ENCODE results near the gene NAV2.
"Not testable (repeated sequence)": the region's sequence is repeated elsewhere in the genome, so short reads cannot be mapped to it uniquely, and the experiment has no call there.

Gene NAV2

GRCh38 chr11:19889531-19889930 lies 176.9 kb downstream of the NAV2 start:
- DNase-seq (ENCODE audit: low read depth, low spot score) = no peak

DNA sequence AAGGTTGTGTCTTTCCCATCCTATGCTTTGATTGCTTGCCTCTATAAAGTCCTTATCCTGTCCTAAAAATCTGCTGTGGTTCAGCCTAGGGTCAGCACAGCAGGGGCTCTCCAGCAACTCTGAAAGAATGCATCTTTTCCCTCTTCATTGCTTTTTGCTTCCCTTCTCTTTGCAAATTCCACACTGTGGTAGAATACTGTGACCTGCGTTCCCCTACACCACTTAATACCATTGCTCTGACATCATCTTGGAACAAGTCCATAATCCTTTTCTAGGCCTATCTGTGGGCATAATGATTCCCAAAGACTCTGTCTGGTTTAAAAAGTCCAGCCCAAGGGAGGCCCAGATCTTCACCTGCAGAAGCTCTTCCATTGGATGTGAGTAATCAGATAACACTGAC lies 177.7 kb downstream of the NAV2 start:
- no peak for DNase-seq (ENCODE audit: low read depth, low spot score)

DNA sequence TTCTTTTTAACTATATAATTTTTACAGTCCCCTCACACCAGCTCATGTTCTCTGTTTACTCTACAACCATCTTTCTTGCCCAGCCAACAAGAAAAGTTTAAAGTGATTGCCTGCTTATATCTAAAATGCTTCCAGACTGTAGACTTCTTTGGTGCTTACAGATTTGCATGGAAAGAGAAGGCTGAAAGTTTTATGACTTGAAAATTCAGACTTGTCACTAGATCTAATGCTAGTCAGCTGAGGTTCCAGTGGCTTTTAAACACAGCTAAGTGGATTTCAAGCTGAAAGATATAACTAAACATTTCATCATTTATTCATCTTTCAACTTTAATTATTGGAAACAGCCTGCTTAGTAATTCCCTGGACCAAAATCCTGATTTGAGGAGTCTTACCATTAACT lies 178.4 kb downstream of the NAV2 start:
- DNase-seq (ENCODE audit: low read depth, low spot score) = no peak

GRCh38 chr11:19892387-19892786 lies 179.8 kb downstream of the NAV2 start:
- DNase-seq (ENCODE audit: low read depth, low spot score) = no peak

- DNase-seq (ENCODE audit: low read depth, low spot score) = no peak
Measured at GRCh38 chr11:19892876-19893275, 180.2 kb downstream of the NAV2 start.

DNA sequence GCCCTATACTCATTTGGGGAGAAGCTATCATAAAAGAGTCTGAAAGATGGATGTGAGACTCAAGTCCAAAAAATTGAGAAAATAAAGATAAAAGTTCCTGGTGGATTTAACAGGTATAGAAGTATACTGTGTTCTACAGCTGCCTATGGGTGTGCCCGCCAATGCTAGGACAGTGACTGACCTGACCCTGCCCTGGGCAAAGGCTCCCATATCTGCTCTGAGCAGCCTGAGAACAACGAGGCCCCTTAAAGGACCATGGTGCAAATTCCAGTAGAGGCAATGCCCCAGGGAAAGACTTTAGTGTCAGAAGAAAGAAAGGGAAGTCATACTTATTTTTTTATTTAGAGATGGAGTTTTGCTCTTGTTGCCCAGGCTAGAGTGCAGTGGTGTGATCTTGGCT lies 181.8 kb downstream of the NAV2 start:
- DNase-seq (ENCODE audit: low read depth, low spot score) = no peak

DNA sequence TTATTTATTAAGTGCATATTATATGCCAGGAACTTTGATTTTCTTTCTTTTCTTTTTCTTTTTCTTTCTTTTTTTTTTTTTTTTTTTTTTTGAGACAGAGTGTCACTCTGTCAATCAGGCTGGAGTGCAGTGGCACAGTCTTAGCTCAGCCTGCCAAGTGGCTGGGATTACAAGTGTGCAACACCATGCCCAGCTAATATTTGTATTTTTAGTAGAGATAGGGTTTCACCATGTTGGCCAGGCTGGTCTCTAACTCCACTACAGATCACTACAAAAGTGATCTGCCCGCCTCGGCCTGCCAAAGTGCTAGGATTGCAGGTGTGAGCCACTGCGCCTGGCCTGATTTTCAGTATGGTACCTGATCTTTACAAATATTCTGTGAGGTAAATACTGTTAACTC lies 182.4 kb downstream of the NAV2 start:
- DNase-seq (ENCODE audit: low read depth, low spot score) = not testable (repeated sequence)

- DNase-seq (ENCODE audit: low read depth, low spot score) = no peak
Measured at GRCh38 chr11:19895776-19896175, 183.1 kb downstream of the NAV2 start.

DNA sequence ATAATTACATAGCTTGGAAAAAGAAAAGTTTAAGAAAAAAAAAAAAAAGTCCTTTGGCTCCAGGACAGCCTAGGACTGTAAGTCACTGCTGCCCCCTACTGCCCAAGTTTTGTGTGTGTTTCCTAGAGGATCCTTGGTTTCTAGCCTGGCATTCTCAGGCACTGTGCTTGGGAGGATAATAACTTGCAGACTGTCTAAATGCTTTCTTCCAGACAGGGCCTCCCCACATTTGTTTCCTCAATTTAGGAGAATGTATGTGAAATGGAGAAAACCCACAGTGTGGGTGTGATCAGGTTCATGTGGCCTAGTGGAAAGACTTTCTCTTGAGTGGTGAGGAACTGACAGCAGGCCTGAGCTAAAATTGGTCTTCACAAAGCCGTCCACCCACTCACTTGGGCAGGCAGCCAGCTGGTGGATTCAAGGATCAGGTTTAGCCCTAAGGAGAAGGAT lies 191.0 kb downstream of the NAV2 start:
- DNase-seq (ENCODE audit: low read depth, low spot score) = no peak

- DNase-seq (ENCODE audit: low read depth, low spot score) = no peak
Measured at GRCh38 chr11:19905280-19905853, 192.7 kb downstream of the NAV2 start.

DNA sequence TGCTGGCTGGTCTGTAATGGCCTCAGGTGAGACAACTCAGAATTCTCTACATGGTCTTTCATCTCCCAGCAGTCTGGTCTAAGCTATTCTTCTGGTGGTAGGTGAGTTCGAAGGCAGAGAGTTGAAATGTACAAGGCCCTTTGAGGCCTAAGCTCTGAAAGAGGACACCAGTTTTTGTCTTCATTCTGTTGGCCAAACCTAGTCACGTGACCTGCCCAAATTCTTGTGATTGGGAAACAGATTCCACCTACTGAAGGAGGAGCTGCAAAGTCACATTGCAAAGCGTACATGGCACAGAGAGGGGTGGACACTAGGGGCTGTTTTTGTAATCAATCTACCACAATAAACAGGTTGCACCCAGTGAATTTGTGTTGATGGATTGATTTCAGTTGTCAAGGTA lies 193.5 kb downstream of the NAV2 start:
- no peak for DNase-seq (ENCODE audit: low read depth, low spot score)

- DNase-seq (ENCODE audit: low read depth, low spot score) = no peak
Measured at GRCh38 chr11:19907008-19907579, 194.5 kb downstream of the NAV2 start.

GRCh38 chr11:19907839-19908238 lies 195.2 kb downstream of the NAV2 start:
- DNase-seq (ENCODE audit: low read depth, low spot score) = no peak

- no peak for DNase-seq (ENCODE audit: low read depth, low spot score)
Measured at GRCh38 chr11:19910931-19911330, 198.3 kb downstream of the NAV2 start.

DNA sequence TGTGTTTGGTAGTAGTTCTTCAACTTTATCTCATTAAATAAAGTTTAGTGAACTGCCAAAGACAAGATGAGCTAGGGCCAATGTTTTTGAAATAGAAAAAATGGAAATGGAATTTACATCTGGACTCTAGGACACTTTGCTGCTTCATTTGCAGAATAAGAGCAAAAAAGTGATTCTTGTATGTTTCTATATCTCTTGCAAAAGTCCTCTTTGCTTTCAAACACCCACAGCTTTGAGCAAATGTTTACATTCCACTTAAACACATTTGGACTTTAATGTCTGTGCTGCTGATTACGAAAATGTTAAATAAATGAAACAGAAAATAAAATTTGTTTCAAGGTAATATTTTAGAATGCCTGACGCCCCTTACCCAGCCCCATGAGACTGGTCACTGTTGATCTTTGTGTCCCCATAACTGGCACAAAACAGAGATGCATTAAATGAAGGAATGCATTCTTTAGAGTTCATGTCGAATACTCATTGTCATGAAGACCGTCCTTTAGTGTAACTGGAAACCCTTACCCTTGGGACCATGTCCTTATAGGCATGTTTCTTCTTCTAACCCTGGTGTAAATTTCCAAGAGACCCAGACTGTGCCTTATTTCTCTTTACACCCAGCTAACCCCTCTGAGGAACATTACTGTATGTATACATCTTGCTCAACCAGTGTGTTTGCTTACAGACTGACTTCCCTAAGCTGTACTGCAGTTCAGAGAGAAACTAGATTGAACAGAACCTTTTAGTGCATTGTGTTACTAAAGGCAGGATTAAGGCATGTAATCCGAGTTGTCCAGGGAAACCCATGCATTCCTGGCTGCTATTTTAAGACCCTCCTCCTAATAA lies 199.7 kb downstream of the NAV2 start:
- DNase-seq (ENCODE audit: low read depth, low spot score) = no peak

- DNase-seq (ENCODE audit: low read depth, low spot score) = no peak
Measured at GRCh38 chr11:19912958-19913892, 200.6 kb downstream of the NAV2 start.

- no peak for DNase-seq (ENCODE audit: low read depth, low spot score)
Measured at GRCh38 chr11:19913893-19914249, 201.2 kb downstream of the NAV2 start.

DNA sequence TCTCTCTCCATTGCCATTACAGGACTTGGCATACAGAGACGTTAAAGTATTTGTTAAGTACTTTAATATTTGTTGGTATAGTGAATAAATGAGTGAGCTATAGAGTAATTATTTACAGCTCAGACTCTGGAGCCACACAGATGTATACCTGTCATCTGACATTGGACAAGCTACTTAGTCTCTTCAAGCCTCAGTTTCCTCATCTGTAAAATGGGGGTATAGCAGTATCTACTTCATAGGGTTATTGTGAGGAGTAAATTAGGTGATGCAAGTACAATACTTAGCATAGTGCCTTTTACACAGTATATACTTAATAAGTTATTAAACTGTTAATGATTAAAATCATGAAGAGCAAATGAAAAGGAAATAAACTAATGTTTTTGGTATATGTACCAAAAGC lies 203.2 kb downstream of the NAV2 start:
- no peak for DNase-seq (ENCODE audit: low read depth, low spot score)

DNA sequence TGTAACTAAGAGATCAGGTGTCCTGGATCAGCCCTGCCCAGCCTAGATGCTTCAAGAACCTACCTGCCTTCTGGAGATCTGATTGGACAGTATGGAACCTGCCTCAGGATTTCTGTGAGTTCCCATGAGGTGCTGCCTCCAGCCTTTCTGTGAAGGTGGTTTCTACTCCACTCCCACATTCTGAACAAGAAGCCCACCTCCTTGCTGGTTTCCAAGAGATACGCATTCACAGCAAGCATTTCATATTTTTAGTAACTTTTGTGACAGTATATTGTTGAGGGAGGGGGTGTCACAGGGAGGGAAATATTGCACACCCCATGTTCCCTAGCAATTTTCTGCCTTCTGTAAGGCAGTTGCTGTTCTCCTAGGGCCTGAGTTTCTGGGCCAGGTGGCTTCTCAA lies 204.4 kb downstream of the NAV2 start:
- no peak for DNase-seq (ENCODE audit: low read depth, low spot score)

DNA sequence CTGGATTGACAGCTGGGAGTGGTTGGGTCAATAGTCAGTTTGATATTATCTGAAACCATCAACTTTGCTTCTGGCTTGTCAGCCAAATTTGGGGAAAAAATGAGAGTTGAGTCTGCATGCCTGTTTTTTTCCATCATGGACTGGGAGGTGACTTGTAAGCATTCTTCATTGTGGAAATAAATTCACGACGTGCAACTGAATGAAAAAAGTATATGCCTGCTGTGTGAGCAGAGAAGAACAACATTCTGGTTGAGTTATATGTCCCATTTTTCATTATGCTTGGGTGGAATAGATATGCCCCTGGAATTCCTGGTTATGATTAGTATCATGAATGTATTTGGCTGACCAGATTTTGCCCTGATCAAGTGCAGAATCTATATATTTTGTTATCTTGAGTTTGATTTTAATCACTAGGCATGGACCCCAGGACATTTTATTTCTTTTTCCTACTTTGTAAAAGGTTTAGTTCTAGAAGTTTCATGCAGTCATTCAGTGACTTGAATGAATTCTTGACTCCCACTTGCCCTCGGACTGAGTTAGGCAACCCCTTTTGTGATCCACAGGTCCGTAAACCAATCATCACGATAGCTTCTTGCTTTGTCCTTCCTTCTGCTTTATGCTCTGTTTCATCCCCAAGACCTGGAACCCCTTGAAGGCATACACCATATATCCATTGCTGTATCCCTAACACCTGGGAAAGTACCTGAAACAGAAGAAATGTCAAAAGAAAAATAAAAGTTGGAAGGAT lies 205.8 kb downstream of the NAV2 start:
- no peak for DNase-seq (ENCODE audit: low read depth, low spot score)

- no peak for DNase-seq (ENCODE audit: low read depth, low spot score)
Measured at GRCh38 chr11:19919050-19919561, 206.5 kb downstream of the NAV2 start.

Measured in iPS DF 19.7 (cell line).